Chondrocyte (in vitro differentiated cells): Measurements from ENCODE around the gene CAPS. TPM values are rescaled to one million over a fixed set of nuclear protein-coding genes. Genes with fewer than 3 reads are reported as not detected.

Experiments
- DNase-seq: peaks from one replicate; pipeline ENCODE4 v3.0.0; 2021; ENCODE audit warnings: mixed read lengths, low spot score
- H3K27ac Mint-ChIP-seq: one replicate; pipeline ENCODE4 v1.8.0; 2021; ENCODE audit warnings: mild to moderate bottlenecking, moderate library complexity, mixed read lengths; ENCODE audit not compliant: unreplicated experiment
- H3K27me3 Mint-ChIP-seq: 2 replicates; pipeline ENCODE4 v1.8.0; 2021; ENCODE audit warnings: low read depth, mixed read lengths
- H3K36me3 Mint-ChIP-seq: 2 replicates; pipeline ENCODE4 v1.8.0; 2021; ENCODE audit warnings: low read depth, mixed read lengths
- H3K4me1 Mint-ChIP-seq: 2 replicates; pipeline ENCODE4 v1.8.0; 2021; ENCODE audit warnings: low read depth, mild to moderate bottlenecking, mixed read lengths
- H3K4me3 Mint-ChIP-seq: one replicate; pipeline ENCODE4 v1.8.0; 2021; ENCODE audit warnings: mild to moderate bottlenecking, moderate library complexity, mixed read lengths; ENCODE audit not compliant: unreplicated experiment
- H3K9me3 Mint-ChIP-seq: 2 replicates; pipeline ENCODE4 v1.8.0; 2021; ENCODE audit warnings: low read depth, mixed read lengths
- CTCF ChIP-seq: fragments of 200-600 bp; sonication (generic); IDR thresholded peaks from 2 replicates; pipeline ENCODE4 v1.5.0; 2021; ENCODE audit warnings: antibody characterized with exemption, mild to moderate bottlenecking, moderate library complexity
- total RNA-seq: library from RNA; stranded (reverse); gene quantifications from 3 replicates; pipeline ENCODE4 v1.2.1, GENCODE V29; 2021

Gene CAPS
- total RNA-seq, 1 donor from 2014 or later, result 7.2 TPM

GRCh38 chr19:5929179-5929578 is 15.1 kb downstream of the CAPS start:
- no peak for TF ChIP-seq CTCF
- DNase-seq, result no peak
- Mint-ChIP-seq H3K36me3 (peaks cover 23% of the 10 kb centered on the region), H3K9me3 (no peaks in the 10 kb centered on the region), H3K4me1 (peaks cover 5% of the 10 kb centered on the region), H3K27ac (no peak overlapping the region), H3K4me3 (no peak overlapping the region), H3K27me3 (no peaks in the 10 kb centered on the region)

GRCh38 chr19:5929625-5930024 is 15.6 kb downstream of the CAPS start:
- peak overlapping the region; percentile 27 for H3K27ac Mint-ChIP-seq
- peaks cover 22% of the 10 kb centered on the region for H3K36me3 Mint-ChIP-seq
- H3K4me3 Mint-ChIP-seq, result no peak overlapping the region

GRCh38 chr19:5931251-5931650 is 17.2 kb downstream of the CAPS start:
- no peaks in the 10 kb centered on the region for H3K9me3 Mint-ChIP-seq
- H3K4me3 Mint-ChIP-seq, result no peak overlapping the region
- peaks cover 25% of the 10 kb centered on the region for H3K4me1 Mint-ChIP-seq
- no peaks in the 10 kb centered on the region for H3K27me3 Mint-ChIP-seq
- no peak overlapping the region for H3K27ac Mint-ChIP-seq
- no peak for DNase-seq
- TF ChIP-seq CTCF, result no peak
- peaks cover 16% of the 10 kb centered on the region for H3K36me3 Mint-ChIP-seq

More at GRCh38 chr19:5929625-5930024, 15.6 kb downstream of the CAPS start:
- no peak for DNase-seq
- Mint-ChIP-seq H3K4me1 (peaks cover 9% of the 10 kb centered on the region), H3K9me3 (no peaks in the 10 kb centered on the region), H3K27me3 (no peaks in the 10 kb centered on the region)
- no peak for TF ChIP-seq CTCF

GRCh38 chr19:5932146-5932545 is 18.1 kb downstream of the CAPS start:
- H3K4me3 Mint-ChIP-seq, result no peak overlapping the region
- no peak for DNase-seq
- peaks cover 25% of the 10 kb centered on the region for H3K4me1 Mint-ChIP-seq
- H3K27ac Mint-ChIP-seq, result no peak overlapping the region
- no peaks in the 10 kb centered on the region for H3K27me3 Mint-ChIP-seq
- no peaks in the 10 kb centered on the region for H3K9me3 Mint-ChIP-seq
- H3K36me3 Mint-ChIP-seq, result peaks cover 12% of the 10 kb centered on the region
- no peak for TF ChIP-seq CTCF

- DNase-seq, result no peak
- H3K27me3 Mint-ChIP-seq, result no peaks in the 10 kb centered on the region
- no peak overlapping the region for H3K27ac Mint-ChIP-seq
- H3K36me3 Mint-ChIP-seq, result peaks cover 12% of the 10 kb centered on the region
- no peak overlapping the region for H3K4me3 Mint-ChIP-seq
- peaks cover 25% of the 10 kb centered on the region for H3K4me1 Mint-ChIP-seq
- no peak for TF ChIP-seq CTCF
- no peaks in the 10 kb centered on the region for H3K9me3 Mint-ChIP-seq
These were observed 18.7 kb downstream of the CAPS start for GRCh38 chr19:5932609-5933262.
